Measurements from ENCODE around the gene MAPK8. TPM values are rescaled to one million over a fixed set of nuclear protein-coding genes. Genes with fewer than 3 reads are reported as not detected.

The MAPK8 gene
- total RNA-seq, 1 donor from 2014 or later, result 36.9 TPM

GRCh38 chr10:48291190-48291589 is 15.3 kb upstream of the MAPK8 start:
- intact Hi-C loops (cut with micrococcal nuclease), result no loop called here

GRCh38 chr10:48292616-48293015 is 13.9 kb upstream of the MAPK8 start:
- intact Hi-C loops (cut with micrococcal nuclease), result no loop called here

- intact Hi-C loops (cut with micrococcal nuclease), result no loop called here
Observed at GRCh38 chr10:48294431-48294830, 12.0 kb upstream of the MAPK8 start.

- intact Hi-C loops (cut with micrococcal nuclease), result no loop called here
Observed at GRCh38 chr10:48296576-48297098, 9.8 kb upstream of the MAPK8 start.

- intact Hi-C loops (cut with micrococcal nuclease), result no loop called here
Observed at GRCh38 chr10:48299066-48299465, 7.4 kb upstream of the MAPK8 start.

- intact Hi-C loops (cut with micrococcal nuclease), result no loop called here
Observed at GRCh38 chr10:48299692-48300091, 6.8 kb upstream of the MAPK8 start.

- intact Hi-C loops (cut with micrococcal nuclease), result no loop called here
Observed at GRCh38 chr10:48300556-48300955, 5.9 kb upstream of the MAPK8 start.

GRCh38 chr10:48302515-48303476 is 3.7 kb upstream of the MAPK8 start:
- intact Hi-C loops (cut with micrococcal nuclease), result no loop called here

GRCh38 chr10:48305905-48306264 is 592 bp upstream of the MAPK8 start:
- intact Hi-C loops (cut with micrococcal nuclease), result loop anchor here (1.0 to 5.0 kb wide), 5 partner anchors 17 to 1233 kb away; partner anchors contain the start of gene ERCC6

- intact Hi-C loops (cut with micrococcal nuclease), result loop anchor here (1.0 to 5.0 kb wide), 5 partner anchors 18 to 1232 kb away; partner anchors contain the start of gene ERCC6
Observed at GRCh38 chr10:48306870-48307710, 613 bp downstream of the MAPK8 start.

GRCh38 chr10:48307711-48308018 is 1.2 kb downstream of the MAPK8 start:
- intact Hi-C loops (cut with micrococcal nuclease), result loop anchor here (2.0 to 5.0 kb wide), 3 partner anchors 349 to 870 kb away; no protein-coding TSS in a partner anchor

- intact Hi-C loops (cut with micrococcal nuclease), result loop anchor here (5.0 kb wide), 2 partner anchors 493 to 868 kb away; no protein-coding TSS in a partner anchor
Observed at GRCh38 chr10:48309711-48310226, 3.3 kb downstream of the MAPK8 start.

GRCh38 chr10:48314107-48314506 is 7.6 kb downstream of the MAPK8 start:
- intact Hi-C loops (cut with micrococcal nuclease), result no loop called here

- intact Hi-C loops (cut with micrococcal nuclease), result no loop called here
Observed at GRCh38 chr10:48316236-48316635, 9.8 kb downstream of the MAPK8 start.

GRCh38 chr10:48317321-48317990 is 11.0 kb downstream of the MAPK8 start:
- intact Hi-C loops (cut with micrococcal nuclease), result no loop called here

- intact Hi-C loops (cut with micrococcal nuclease), result no loop called here
Observed at GRCh38 chr10:48322017-48322416, 15.5 kb downstream of the MAPK8 start.

GRCh38 chr10:48324580-48324979 is 18.1 kb downstream of the MAPK8 start:
- intact Hi-C loops (cut with micrococcal nuclease), result no loop called here

GRCh38 chr10:48330269-48330668 is 23.8 kb downstream of the MAPK8 start:
- intact Hi-C loops (cut with micrococcal nuclease), result no loop called here

- intact Hi-C loops (cut with micrococcal nuclease), result no loop called here
Observed at GRCh38 chr10:48331436-48331835, 25.0 kb downstream of the MAPK8 start.

GRCh38 chr10:48332166-48332870 is 25.8 kb downstream of the MAPK8 start:
- intact Hi-C loops (cut with micrococcal nuclease), result no loop called here
